KOPT-K1 (cell line): ENCODE measurements around the gene IGFL4.

Experiments
- H3K27ac ChIP-seq: fragments of 200-600 bp; sonication (generic); 2 replicates; pipeline ENCODE4 v1.5.1; 2016; ENCODE audit warnings: antibody characterized with exemption, mild to moderate bottlenecking, low read depth, low read length; ENCODE audit not compliant: poor library complexity, severe bottlenecking
- H3K36me3 ChIP-seq: fragments of 200-600 bp; sonication (generic); 2 replicates; pipeline ENCODE4 v1.5.1; 2017; ENCODE audit warnings: antibody characterized with exemption, mild to moderate bottlenecking, low read length, moderate library complexity; ENCODE audit not compliant: insufficient read depth
- H3K9me3 ChIP-seq: fragments of 200-600 bp; sonication (generic); 2 replicates; pipeline ENCODE4 v1.5.1; 2017; ENCODE audit warnings: antibody characterized with exemption, low read length, mild to moderate bottlenecking; ENCODE audit not compliant: insufficient read depth, poor library complexity, severe bottlenecking

The IGFL4 gene

DNA sequence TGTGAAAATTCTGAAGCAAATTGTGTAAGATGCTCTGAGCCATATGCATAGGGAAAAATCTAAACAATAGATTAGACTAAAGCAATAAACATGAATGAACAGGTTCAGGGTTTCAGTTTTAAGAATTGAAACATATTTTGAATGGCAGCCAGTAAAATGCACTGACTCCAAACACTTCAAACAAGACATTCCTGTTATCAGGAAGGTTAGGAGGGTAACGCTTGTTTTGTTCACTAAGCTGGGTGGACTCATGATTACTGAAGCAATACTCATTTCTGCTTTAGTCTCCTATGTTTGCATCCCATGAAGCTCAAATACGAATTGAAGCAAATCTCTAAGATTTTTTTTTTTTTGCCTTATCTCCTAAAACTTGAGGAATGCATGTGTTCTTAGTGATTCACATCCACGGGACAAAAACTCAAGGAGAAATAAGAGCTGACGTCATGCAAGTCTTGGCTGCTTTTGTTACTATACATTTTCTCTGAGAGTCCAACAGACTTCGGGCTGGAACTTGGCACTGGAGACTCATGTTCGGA lies 29.1 kb upstream of the IGFL4 start:
- H3K9me3 ChIP-seq, result peaks cover 3% of the 10 kb centered on the region
- no peak overlapping the region for H3K27ac ChIP-seq
- H3K36me3 ChIP-seq, result no peaks in the 10 kb centered on the region

GRCh38 chr19:46068345-46069258 lies 27.8 kb upstream of the IGFL4 start:
- Histone ChIP-seq H3K27ac (no peak overlapping the region), H3K9me3 (peaks cover 3% of the 10 kb centered on the region), H3K36me3 (no peaks in the 10 kb centered on the region)

DNA sequence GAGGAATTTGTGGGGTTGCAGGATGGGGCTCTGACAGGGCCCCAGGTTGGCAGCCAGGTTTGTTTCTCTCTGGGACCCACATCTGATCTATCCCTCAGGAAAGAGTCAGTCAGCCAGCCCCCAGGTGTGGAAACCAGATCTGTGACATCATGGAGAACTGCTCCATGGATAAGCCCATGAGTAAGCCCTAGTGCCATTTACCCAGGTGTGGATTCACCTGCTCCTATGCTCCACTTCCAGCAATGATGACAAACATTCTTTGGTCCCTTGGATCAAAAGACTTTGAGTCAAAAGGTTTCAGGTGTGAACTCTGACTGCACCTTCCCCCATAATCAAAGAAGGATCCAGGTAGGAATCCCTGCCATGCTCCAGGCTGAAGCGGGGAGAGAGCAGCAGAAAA lies 26.9 kb upstream of the IGFL4 start:
- H3K27ac ChIP-seq, result no peak overlapping the region
- H3K9me3 ChIP-seq, result peaks cover 3% of the 10 kb centered on the region
- no peaks in the 10 kb centered on the region for H3K36me3 ChIP-seq

- no peaks in the 10 kb centered on the region for H3K36me3 ChIP-seq
- no peak overlapping the region for H3K27ac ChIP-seq
- peaks cover 13% of the 10 kb centered on the region for H3K9me3 ChIP-seq
Measured at GRCh38 chr19:46066471-46066870, 25.7 kb upstream of the IGFL4 start.

DNA sequence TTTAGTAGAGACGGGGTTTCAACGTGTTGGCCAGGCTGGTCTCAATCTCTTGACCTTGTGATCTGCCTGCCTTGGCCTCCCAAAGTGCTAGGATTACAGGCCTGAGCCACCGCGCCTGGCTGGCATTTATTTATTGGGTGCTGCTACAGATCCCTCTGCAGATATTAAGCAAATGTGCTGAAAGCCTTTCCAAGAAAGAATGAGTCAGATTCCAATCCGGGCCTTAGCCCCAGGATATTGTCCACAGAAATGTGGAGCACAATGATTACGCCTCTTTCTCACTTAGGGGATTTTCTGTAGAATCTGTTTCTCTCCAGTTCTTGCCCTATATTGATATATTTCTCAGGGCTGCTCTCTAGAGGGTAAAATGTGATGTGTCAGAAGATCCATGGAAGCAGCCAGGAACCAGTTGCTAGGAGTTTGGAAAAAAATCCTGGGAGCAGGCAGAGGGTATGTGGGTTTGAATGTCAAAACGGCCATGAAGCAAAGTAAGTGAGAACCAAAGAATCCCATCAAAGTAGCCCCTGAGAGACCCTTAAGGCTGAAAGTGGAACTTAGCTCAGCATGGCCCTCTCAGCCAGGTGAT lies 24.8 kb upstream of the IGFL4 start:
- Histone ChIP-seq H3K36me3 (no peaks in the 10 kb centered on the region), H3K9me3 (peaks cover 21% of the 10 kb centered on the region), H3K27ac (no peak overlapping the region)

DNA sequence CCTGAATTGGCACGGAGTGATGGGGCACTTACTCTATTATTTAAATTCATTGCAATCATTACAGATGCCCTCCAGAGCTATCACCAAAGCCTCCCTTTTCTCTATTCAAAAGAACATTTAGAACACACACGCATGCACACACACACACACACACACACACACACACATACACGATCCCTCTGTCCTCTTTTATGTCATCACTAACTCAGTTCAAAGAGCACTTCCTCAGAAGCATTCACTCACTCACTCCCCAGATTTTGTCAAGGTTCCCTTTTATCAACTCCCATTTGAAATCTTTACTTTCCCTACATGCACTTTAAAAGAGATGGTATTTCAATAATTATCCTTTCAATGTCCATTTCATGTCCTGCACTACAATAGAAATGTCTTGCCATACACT lies 22.4 kb upstream of the IGFL4 start:
- no peaks in the 10 kb centered on the region for H3K36me3 ChIP-seq
- peaks cover 43% of the 10 kb centered on the region for H3K9me3 ChIP-seq
- H3K27ac ChIP-seq, result no peak overlapping the region

- H3K9me3 ChIP-seq, result peaks cover 41% of the 10 kb centered on the region
Measured at GRCh38 chr19:46060012-46060411, 19.2 kb upstream of the IGFL4 start.

DNA sequence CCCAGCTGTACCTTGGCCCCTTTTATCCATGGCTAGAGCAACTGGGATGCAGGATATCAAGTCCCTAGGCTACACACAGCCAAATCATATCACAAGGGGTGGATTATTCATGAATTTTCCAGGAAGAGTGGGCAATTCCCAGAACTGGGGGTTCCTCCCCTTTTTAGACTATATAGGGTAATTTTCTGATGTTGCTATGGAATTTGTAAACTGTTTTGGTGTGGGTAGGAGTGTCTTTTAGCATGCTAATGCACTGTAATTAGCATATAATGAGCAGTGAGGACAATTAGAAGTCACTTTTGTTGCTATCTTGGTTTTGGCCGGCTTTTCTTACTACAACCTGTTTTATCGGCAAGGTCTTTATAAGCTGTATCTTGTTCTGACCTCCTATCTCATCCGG lies 18.0 kb upstream of the IGFL4 start:
- Histone ChIP-seq H3K27ac (no peak overlapping the region), H3K9me3 (peaks cover 41% of the 10 kb centered on the region), H3K36me3 (no peaks in the 10 kb centered on the region)

More at GRCh38 chr19:46060012-46060411, 19.2 kb upstream of the IGFL4 start:
- Histone ChIP-seq H3K36me3 (no peaks in the 10 kb centered on the region), H3K27ac (no peak overlapping the region)

DNA sequence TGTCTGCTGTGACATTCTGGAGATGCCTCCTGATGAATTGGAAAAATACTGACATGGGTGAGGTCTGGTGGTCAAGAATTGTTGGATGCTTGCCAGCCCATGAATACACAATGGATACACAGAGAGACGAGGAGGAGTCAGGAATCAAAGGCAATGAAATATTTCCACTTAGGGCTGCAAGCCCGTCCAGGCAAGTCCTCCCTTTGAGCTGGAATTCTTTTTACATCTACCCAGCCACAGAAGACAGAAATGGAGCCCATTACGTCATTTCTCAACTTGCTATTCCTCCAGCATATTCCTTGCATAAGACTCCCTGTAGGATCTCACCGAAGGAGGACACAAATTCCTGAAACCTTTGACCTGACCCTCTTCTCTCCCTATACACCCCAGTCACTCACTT lies 15.7 kb upstream of the IGFL4 start:
- Histone ChIP-seq H3K27ac (no peak overlapping the region), H3K36me3 (no peaks in the 10 kb centered on the region), H3K9me3 (peaks cover 32% of the 10 kb centered on the region)

DNA sequence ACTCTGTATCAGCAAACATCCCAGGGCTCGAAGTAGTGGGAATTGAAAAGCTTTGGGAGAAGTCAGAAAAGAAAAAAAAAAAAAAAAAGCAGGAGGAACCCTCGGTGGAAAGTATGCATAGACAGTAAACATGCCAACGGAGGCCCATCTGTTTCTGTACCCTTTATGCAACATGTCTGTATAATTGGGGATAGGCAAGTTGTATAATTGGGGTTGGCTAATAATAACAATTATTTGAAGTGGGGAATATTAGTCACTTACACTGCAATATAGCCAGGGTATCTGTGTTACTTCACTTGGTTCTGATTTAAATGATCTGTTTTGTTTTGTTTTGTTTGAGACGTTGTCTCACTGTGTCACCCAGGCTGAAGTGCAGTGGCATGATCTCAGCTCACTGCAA lies 12.1 kb upstream of the IGFL4 start:
- Histone ChIP-seq H3K36me3 (no peaks in the 10 kb centered on the region), H3K9me3 (no peaks in the 10 kb centered on the region), H3K27ac (no peak overlapping the region)

DNA sequence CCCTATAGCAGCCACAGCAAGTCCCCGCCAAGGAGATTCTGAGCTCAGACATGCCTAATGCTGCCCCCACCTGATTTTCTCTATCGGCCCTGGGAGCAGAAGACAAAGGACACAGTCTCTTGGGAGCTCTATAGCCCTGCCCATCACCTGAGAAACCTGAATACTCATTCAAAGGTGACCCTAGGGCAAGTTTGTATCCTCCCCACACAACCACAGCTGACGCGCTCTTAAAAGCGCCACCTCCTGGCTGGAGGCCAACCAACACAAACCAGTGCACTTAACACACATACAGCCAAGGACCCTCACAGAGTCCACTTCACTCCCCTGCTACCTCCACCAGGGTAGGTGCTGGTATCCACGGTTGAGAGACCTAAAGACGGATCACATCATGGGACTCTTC lies 8.8 kb upstream of the IGFL4 start:
- no peaks in the 10 kb centered on the region for H3K9me3 ChIP-seq
- H3K36me3 ChIP-seq, result no peaks in the 10 kb centered on the region
- no peak overlapping the region for H3K27ac ChIP-seq

- Histone ChIP-seq H3K36me3 (no peaks in the 10 kb centered on the region), H3K27ac (no peak overlapping the region), H3K9me3 (peaks cover 24% of the 10 kb centered on the region)
Measured at GRCh38 chr19:46043519-46043918, 2.7 kb upstream of the IGFL4 start.

GRCh38 chr19:46042252-46042883 lies 1.6 kb upstream of the IGFL4 start:
- no peak overlapping the region for H3K27ac ChIP-seq
- H3K36me3 ChIP-seq, result no peaks in the 10 kb centered on the region
- H3K9me3 ChIP-seq, result peaks cover 24% of the 10 kb centered on the region

- H3K27ac ChIP-seq, result no peak overlapping the region
- H3K9me3 ChIP-seq, result peaks cover 24% of the 10 kb centered on the region
- no peaks in the 10 kb centered on the region for H3K36me3 ChIP-seq
Measured at GRCh38 chr19:46040125-46040524, 677 bp downstream of the IGFL4 start.

DNA sequence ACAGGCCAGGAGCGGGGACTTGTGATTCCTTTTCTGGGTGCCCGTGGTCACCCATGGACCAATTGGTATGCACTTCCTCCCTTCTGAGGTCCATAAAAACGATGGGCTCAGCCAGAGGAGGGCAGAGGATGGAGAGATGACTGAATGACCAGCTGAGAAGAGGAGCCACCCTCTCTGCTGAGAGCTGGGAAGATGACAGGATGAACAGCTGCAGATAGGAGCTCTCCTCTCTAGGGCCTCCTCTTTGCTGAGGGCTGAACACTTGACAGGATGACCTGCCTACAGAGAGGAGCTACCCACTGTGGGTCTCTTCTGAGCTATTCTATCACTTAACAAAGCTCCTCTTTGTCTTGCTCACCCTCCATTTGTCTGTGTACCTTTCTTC lies 4.1 kb downstream of the IGFL4 start:
- H3K27ac ChIP-seq, result no peak overlapping the region
- H3K9me3 ChIP-seq, result peaks cover 29% of the 10 kb centered on the region
- H3K36me3 ChIP-seq, result no peaks in the 10 kb centered on the region
